K562 (cell line): ENCODE data around the gene ATG4C. TPM values are rescaled to one million over a fixed set of nuclear protein-coding genes. Genes with fewer than 3 reads are reported as not detected.

Experiments
- ATAC-seq: fragments of 200-7000 bp; cut with Tn5 transposase; 3 replicates; pipeline ENCODE4 v1.9.1; 2020; ENCODE audit warnings: moderate library complexity
- BruUV-seq: library from RNA; stranded (reverse); fragments of 400-500 nt; replicated peaks from 2 replicates; lab custom pipeline; 2021; lab: Mats Ljungman, UMichigan
- CTCF ChIA-PET: fragments of 300-600 bp; formaldehyde crosslinking; extraction: SDS; loops from one replicate; lab custom pipeline; 2021; ENCODE audit warnings: low intra/inter-chr PET ratio; lab: Yijun Ruan, JAX
- POLR2A ChIA-PET: fragments of 300-600, 350-650 bp; sonication (Branson Sonifier 250); formaldehyde crosslinking; extraction: SDS; loops from one replicate; lab custom pipeline; 2021; ENCODE audit warnings: antibody characterized with exemption, inconsistent platforms; lab: Yijun Ruan, JAX
- DNase-seq, 4 experiments: peaks; one replicate each; pipeline versions ENCODE4 v3.0.0 to v3.0.0-alpha.2; 2011 to 2018; ENCODE audit warnings: low spot score in 3 of 4, mixed read lengths in 3 of 4; ENCODE audit errors: extremely low read depth in 1 of 4
- FAIRE-seq: peaks from 2 replicates; lab custom pipeline; 2011; peaks lifted over from hg19 to GRCh38; lab: Jason Lieb, UNC
- H2AFZ ChIP-seq: 2 replicates; pipeline ENCODE4 v1.6.0; 2011; ENCODE audit warnings: low read depth, low read length, control low read depth, inconsistent platforms
- H3K27ac ChIP-seq: fragments of 200-600 bp; 3 replicates; pipeline ENCODE4 v1.8.0; 2011; ENCODE audit warnings: low read depth, mild to moderate bottlenecking, control low read depth, inconsistent platforms, low read length, moderate library complexity, mixed read lengths; ENCODE audit errors: extremely low read depth
- H3K27me3 ChIP-seq, 2 experiments: fragments of 300-600 bp in 1 of 2; 2 replicates in 1 of 2; 3 replicates in 1 of 2; pipeline versions ENCODE4 v1.6.0 to v1.8.0; 2011; ENCODE audit warnings: inconsistent platforms in 2 of 2, low read length in 2 of 2, mild to moderate bottlenecking in 1 of 2, mixed read lengths in 1 of 2, moderate library complexity in 1 of 2; ENCODE audit not compliant: control insufficient read depth in 2 of 2, insufficient read depth in 2 of 2
- H3K36me3 ChIP-seq: fragments of 300-600 bp; 3 replicates; pipeline ENCODE4 v1.8.0; 2011; ENCODE audit warnings: mild to moderate bottlenecking, low read length, inconsistent platforms; ENCODE audit not compliant: control insufficient read depth, insufficient read depth
- H3K4me1 ChIP-seq, 2 experiments: fragments of 200-600 bp in 1 of 2; replicated peaks in 1 of 2; 2 replicates in 1 of 2; 3 replicates in 1 of 2; pipeline versions ENCODE4 v1.5.1 to v1.8.0; 2011; ENCODE audit warnings: inconsistent platforms in 2 of 2, low read length in 2 of 2, mild to moderate bottlenecking in 1 of 2, mixed read lengths in 1 of 2, moderate library complexity in 1 of 2; ENCODE audit not compliant: control insufficient read depth in 2 of 2, insufficient read depth in 2 of 2
- H3K4me2 ChIP-seq: 2 replicates; pipeline ENCODE4 v1.6.1; 2011; ENCODE audit warnings: low read length, control low read depth, inconsistent platforms, mixed read lengths; ENCODE audit not compliant: insufficient read depth
- H3K4me3 ChIP-seq: fragments of 200-600 bp; sonication (generic), shearing (Covaris generic); 2 replicates; pipeline ENCODE4 v1.5.1; 2016; ENCODE audit warnings: control low read depth, inconsistent platforms
- H3K79me2 ChIP-seq: fragments of 200-600 bp; 3 replicates; pipeline ENCODE4 v1.8.0; 2011; ENCODE audit warnings: low read length, inconsistent platforms; ENCODE audit not compliant: control insufficient read depth, insufficient read depth
- H3K9ac ChIP-seq, 2 experiments: 2 replicates each; pipeline versions ENCODE4 v1.6.0 to v1.6.1; 2011; ENCODE audit warnings: low read depth in 2 of 2, low read length in 2 of 2, control low read depth in 1 of 2, inconsistent platforms in 1 of 2, mild to moderate bottlenecking in 1 of 2, mixed read lengths in 1 of 2; ENCODE audit not compliant: insufficient read depth in 1 of 2
- H3K9me1 ChIP-seq: one replicate; pipeline ENCODE4 v1.6.0; 2011; ENCODE audit warnings: inconsistent platforms, mild to moderate bottlenecking, low read length, moderate library complexity; ENCODE audit not compliant: control insufficient read depth, insufficient read depth
- H3K9me3 ChIP-seq: replicated peaks from 2 replicates; pipeline ENCODE4 v1.5.1; 2011; ENCODE audit warnings: low read depth, low read length, inconsistent platforms; ENCODE audit not compliant: control insufficient read depth, insufficient read depth
- H4K20me1 ChIP-seq: replicated peaks from 2 replicates; pipeline ENCODE4 v1.6.1; 2011; ENCODE audit warnings: low read length, inconsistent platforms, mixed read lengths; ENCODE audit not compliant: control insufficient read depth, insufficient read depth
- ARHGAP35 ChIP-seq: fragments of 450-650 bp; IDR thresholded peaks from 2 replicates; pipeline ENCODE4 v1.6.1; 2018; ENCODE audit not compliant: partially characterized antibody
- ARID3B ChIP-seq: fragments of 250-450 bp; sonication (Bioruptor Pico); IDR thresholded peaks from 2 replicates; pipeline ENCODE4 v1.4.0; 2020; ENCODE audit warnings: borderline replicate concordance
- CBX1 ChIP-seq: sonication (generic); IDR thresholded peaks from 2 replicates; pipeline ENCODE4 v1.6.1; 2016; ENCODE audit warnings: antibody characterized with exemption, low read depth, mild to moderate bottlenecking
- CEBPB ChIP-seq: fragments of 450-650 bp; IDR thresholded peaks from 2 replicates; pipeline ENCODE4 v1.6.1; 2016; ENCODE audit warnings: missing genetic modification characterization, missing compliant biosample characterization
- CHAMP1 ChIP-seq: fragments of 450-650 bp; IDR thresholded peaks from 2 replicates; pipeline ENCODE4 v1.6.1; 2016; ENCODE audit warnings: mild to moderate bottlenecking
- RFX7 ChIP-seq: fragments of 250-450 bp; sonication (Bioruptor Pico); IDR thresholded peaks from 2 replicates; pipeline ENCODE4 v1.5.1; 2021; ENCODE audit warnings: mild to moderate bottlenecking
- RNF2 ChIP-seq: sonication (generic); IDR thresholded peaks from 2 replicates; pipeline ENCODE4 v1.6.1; 2016
- WGBS: fragments of 100-300 bp; shearing (Covaris generic); methylation state at CpG from one replicate; pipeline ENCODE4 v1.1.6; 2016; ENCODE audit warnings: low coverage, mixed read lengths; ENCODE audit not compliant: insufficient coverage; ENCODE audit errors: missing lambda C conversion rate; 5-methylcytosine and 5-hydroxymethylcytosine counted together
- in situ Hi-C: fragments of 300-500 bp; cut with MboI; formaldehyde crosslinking; loops from 4 replicates; pipeline ENCODE4 v1.15.0; 2018; ENCODE audit warnings: inconsistent platforms, mixed read lengths
- intact Hi-C: fragments of 100-400 bp; cut with micrococcal nuclease; formaldehyde crosslinking; loops from 2 replicates; pipeline ENCODE4 v1.14.2; 2022
- polyA plus RNA-seq, 8 experiments: library from polyadenylated mRNA; depleted of rRNA in 4 of 8; stranded (reverse) in 5 of 8; unstranded in 3 of 8; fragments of >200 nt; fragmentation: Nextera tagmentation in 2 of 8; fragmentation: Illumina TruSeq in 1 of 8; extraction: Ambion mirVana in 2 of 8; extraction: Trizol in 1 of 8; gene quantifications; 2 replicates each; pipeline versions ENCODE4 v1.2.1 to v1.2.3, GENCODE V29; 2011 to 2014; ENCODE audit warnings: inconsistent platforms in 1 of 8, missing spikeins in 1 of 8
- total RNA-seq, 7 experiments: library from RNA; depleted of rRNA in 6 of 7; stranded (reverse); fragments of >200 nt in 6 of 7; fragmentation: Illumina TruSeq in 2 of 7; extraction: Trizol in 2 of 7; gene quantifications; 2 replicates each; pipeline versions ENCODE4 v1.2.1 to v1.2.3, GENCODE V29; 2011 to 2021; ENCODE audit warnings: low replicate concordance in 1 of 7
- TF ChIP-seq, protein P1 (sequence below): sonication (generic); formaldehyde crosslinking; IDR thresholded peaks from 2 replicates; pipeline ENCODE4 v1.4.0; 2020; ENCODE audit warnings: mild to moderate bottlenecking, missing genetic modification reagents

The ATG4C gene
- total and polyA plus RNA-seq, 9 of the 15 experiments (the other 6 are each of a cell fraction or from before 2014, with no cell fraction given): 7.6 to 35.8 (median 16.1) TPM

DNA sequence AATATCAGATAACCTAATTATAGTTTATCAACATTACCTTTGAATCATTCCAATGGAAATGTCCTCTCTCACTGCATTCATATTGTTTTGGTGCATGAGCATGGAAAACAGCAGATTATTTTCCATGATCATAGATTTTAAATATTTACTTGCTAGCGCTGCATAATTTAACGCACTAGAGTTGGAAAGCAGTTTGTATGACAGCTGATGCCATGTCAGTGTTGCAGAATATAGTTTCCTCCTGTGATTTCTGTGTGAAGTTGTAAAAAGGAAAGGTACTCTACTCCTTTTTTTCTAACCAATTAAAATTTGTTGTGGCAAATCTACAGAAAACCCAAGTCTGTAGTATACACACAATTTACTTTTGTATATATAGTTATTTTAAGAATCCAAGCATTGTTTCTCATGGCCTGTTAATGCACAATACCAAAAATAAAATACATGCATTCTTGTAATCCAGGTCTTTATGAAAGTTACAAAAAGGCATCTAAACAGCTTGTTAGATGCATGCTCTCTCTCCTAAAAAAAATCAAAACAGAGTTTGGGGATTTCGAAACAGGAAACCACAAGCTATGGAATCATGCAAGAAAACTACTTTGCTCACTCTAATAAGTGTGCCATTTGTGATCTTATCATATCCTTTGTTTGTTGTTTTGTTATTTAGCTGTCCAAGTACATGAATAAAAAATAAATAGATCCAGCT lies 1.9 kb upstream of the ATG4C start:
- ATAC-seq (no peak), FAIRE-seq (no peak), DNase-seq (no peak)
- H3K36me3 ChIP-seq: no peaks in the 10 kb centered on the region
- TF ChIP-seq ARID3B (CRISPR knock-in tag) (no peak), CEBPB (tag) (0 out of 2 replicates have a peak, but pooled peaks have one; percentile 24), RNF2 (no peak), CHAMP1 (no peak), ARHGAP35 (no peak), RFX7 (CRISPR knock-in tag) (no peak), CBX1 (no peak)
- TF ChIP-seq, protein P1, sequence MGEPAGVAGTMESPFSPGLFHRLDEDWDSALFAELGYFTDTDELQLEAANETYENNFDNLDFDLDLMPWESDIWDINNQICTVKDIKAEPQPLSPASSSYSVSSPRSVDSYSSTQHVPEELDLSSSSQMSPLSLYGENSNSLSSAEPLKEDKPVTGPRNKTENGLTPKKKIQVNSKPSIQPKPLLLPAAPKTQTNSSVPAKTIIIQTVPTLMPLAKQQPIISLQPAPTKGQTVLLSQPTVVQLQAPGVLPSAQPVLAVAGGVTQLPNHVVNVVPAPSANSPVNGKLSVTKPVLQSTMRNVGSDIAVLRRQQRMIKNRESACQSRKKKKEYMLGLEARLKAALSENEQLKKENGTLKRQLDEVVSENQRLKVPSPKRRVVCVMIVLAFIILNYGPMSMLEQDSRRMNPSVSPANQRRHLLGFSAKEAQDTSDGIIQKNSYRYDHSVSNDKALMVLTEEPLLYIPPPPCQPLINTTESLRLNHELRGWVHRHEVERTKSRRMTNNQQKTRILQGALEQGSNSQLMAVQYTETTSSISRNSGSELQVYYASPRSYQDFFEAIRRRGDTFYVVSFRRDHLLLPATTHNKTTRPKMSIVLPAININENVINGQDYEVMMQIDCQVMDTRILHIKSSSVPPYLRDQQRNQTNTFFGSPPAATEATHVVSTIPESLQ: no peak
- no peaks in the 10 kb centered on the region for H3K9me3 ChIP-seq
- no peak overlapping the region for H3K4me2 ChIP-seq
- H3K27me3 ChIP-seq: no peaks in the 10 kb centered on the region
- H2AFZ ChIP-seq: no peak overlapping the region
- POLR2A ChIA-PET: no interaction called here
- no peaks in the 10 kb centered on the region for H3K9me1 ChIP-seq
- no peak overlapping the region for H3K4me3 ChIP-seq
- intact Hi-C loops (no loop called here), in situ Hi-C loops (no loop called here)
- CTCF ChIA-PET: no interaction called here
- H3K4me1 ChIP-seq: peaks cover 0 to 9% of the 10 kb centered on the region in 2 experiments; a peak in 3 of 5 replicates
- peaks cover 30% of the 10 kb centered on the region for H3K79me2 ChIP-seq
- BruUV-seq: no TSS peak
- WGBS: 85% methylated on average over 3 of the region's 3 CpGs
- H4K20me1 ChIP-seq: no peaks in the 10 kb centered on the region
- no peak overlapping the region for H3K9ac ChIP-seq
- no peak overlapping the region for H3K27ac ChIP-seq
